Measurements from ENCODE around the gene RNFT2. TPM values are rescaled to one million over a fixed set of nuclear protein-coding genes. Genes with fewer than 3 reads are reported as not detected.
A peak's percentile ranks its signal among the peaks of the same experiment; 100 is the strongest.

The RNFT2 gene
- polyA plus RNA-seq, 1 donor = 2.0 TPM

DNA sequence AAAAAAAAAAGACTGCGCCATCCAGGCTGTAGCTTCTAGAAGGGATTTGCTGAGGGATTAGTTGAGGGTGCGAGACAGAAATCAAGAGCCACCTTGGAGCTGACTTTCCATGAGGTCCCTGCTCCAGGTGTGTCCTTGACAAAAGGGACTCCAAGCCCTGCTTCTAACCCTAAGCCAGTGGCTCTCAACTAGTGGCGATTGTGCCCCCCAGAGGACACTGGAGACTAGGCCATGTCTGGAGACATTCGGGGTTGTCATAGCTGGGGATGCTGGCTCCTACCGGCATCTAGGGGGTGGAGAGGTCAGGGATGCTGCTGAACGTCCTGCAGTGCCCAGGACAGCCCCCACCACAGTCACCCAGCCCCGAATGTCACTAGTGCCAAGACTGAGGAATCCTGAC lies 40.8 kb upstream of the RNFT2 start:
- H3K4me3 ChIP-seq (ENCODE audit: low read length) = no peak overlapping the region
- H3K4me1 ChIP-seq (ENCODE audit: control insufficient read depth, insufficient read depth, low read length) = peaks cover 25% of the 10 kb centered on the region
- H3K27me3 ChIP-seq (ENCODE audit: control insufficient read depth, insufficient read depth, low read length) = peaks cover 27% of the 10 kb centered on the region
- H3K36me3 ChIP-seq (ENCODE audit: control insufficient read depth, insufficient read depth, low read length) = no peaks in the 10 kb centered on the region
- WGBS (ENCODE audit: insufficient coverage, low lambda C conversion rate) = no CpG with 5 or more reads among the region's 7 CpGs
- H3K9me3 ChIP-seq (ENCODE audit: control insufficient read depth, low read depth, low read length) = no peaks in the 10 kb centered on the region
- no peak overlapping the region for H3K27ac ChIP-seq (ENCODE audit: low read length)
- no peak for DNase-seq

DNA sequence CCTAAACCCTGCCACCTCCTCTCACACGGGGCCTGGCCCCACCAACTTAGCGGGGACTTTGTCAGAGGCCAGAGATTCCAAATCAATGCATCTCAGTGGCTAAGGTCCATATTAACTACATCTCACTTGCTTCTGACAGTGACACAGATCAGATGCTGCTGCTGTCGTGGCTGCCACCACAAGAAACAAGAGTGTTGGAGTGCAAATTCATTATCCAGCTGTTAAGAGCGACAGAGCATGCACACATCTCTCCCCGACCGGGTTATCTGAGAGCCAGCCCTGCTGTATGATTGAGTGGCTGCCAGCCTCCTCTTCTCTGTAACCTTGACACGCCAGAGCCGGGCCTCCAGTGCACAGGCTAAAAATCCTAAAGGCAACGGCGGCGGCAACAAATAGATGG lies 40.4 kb upstream of the RNFT2 start:
- peaks cover 27% of the 10 kb centered on the region for H3K27me3 ChIP-seq (ENCODE audit: control insufficient read depth, insufficient read depth, low read length)
- no peak overlapping the region for H3K4me3 ChIP-seq (ENCODE audit: low read length)
- H3K4me1 ChIP-seq (ENCODE audit: control insufficient read depth, insufficient read depth, low read length) = peaks cover 22% of the 10 kb centered on the region
- H3K27ac ChIP-seq (ENCODE audit: low read length) = no peak overlapping the region
- WGBS (ENCODE audit: insufficient coverage, low lambda C conversion rate) = no CpG with 5 or more reads among the region's 11 CpGs
- H3K9me3 ChIP-seq (ENCODE audit: control insufficient read depth, low read depth, low read length) = no peaks in the 10 kb centered on the region
- H3K36me3 ChIP-seq (ENCODE audit: control insufficient read depth, insufficient read depth, low read length) = no peaks in the 10 kb centered on the region
- DNase-seq = no peak

DNA sequence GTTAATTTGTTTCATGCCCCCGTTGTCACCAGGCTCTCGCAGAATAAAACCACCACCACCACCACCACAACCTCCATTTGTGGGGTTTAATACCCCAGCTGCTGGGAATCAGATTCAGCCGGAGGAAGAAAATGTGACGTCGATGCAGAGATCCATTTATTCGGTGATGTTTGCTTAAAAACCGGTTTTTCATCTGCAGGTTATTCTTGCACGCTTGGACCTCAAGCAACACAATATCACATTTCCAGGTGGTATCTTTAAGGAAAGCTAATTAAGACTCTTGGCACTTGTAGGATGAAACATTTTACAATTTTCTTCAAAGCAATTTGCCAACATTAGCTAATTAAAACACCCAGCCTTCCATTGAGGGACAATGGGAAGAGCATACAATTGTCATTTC lies 40.0 kb upstream of the RNFT2 start:
- no CpG with 5 or more reads among the region's 8 CpGs for WGBS (ENCODE audit: insufficient coverage, low lambda C conversion rate)
- H3K4me3 ChIP-seq (ENCODE audit: low read length) = no peak overlapping the region
- no peak overlapping the region for H3K27ac ChIP-seq (ENCODE audit: low read length)
- no peaks in the 10 kb centered on the region for H3K36me3 ChIP-seq (ENCODE audit: control insufficient read depth, insufficient read depth, low read length)
- H3K27me3 ChIP-seq (ENCODE audit: control insufficient read depth, insufficient read depth, low read length) = peaks cover 27% of the 10 kb centered on the region
- H3K9me3 ChIP-seq (ENCODE audit: control insufficient read depth, low read depth, low read length) = no peaks in the 10 kb centered on the region
- DNase-seq = peak; percentile 25 to 66
- H3K4me1 ChIP-seq (ENCODE audit: control insufficient read depth, insufficient read depth, low read length) = peaks cover 22% of the 10 kb centered on the region

DNA sequence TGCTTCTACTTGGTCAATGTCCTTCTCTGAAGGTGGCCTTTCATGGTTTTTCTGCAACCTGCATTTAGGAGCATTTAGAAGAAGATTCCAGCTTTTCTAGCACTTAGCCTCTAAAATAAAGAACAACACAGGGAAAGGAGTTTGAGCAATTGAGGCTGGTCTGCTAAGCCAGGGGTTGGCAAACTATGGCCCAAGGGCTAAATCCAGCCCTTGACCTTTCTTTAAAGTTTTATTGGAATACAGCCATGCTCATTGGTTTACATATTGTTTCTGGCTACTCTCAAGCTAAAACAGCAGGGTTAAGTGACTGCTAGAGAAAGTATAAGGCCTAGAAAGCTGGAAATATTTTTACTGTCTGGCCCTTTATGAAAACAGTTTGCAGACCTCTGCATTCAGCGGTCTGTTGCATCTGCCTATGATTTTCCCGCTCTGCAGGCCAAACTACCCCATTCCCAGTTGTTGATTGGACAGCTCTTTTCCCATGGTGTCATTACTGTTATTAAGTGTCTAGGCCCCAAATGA lies 39.5 kb upstream of the RNFT2 start:
- H3K27me3 ChIP-seq (ENCODE audit: control insufficient read depth, insufficient read depth, low read length) = peaks cover 25% of the 10 kb centered on the region
- no peak overlapping the region for H3K27ac ChIP-seq (ENCODE audit: low read length)
- H3K36me3 ChIP-seq (ENCODE audit: control insufficient read depth, insufficient read depth, low read length) = no peaks in the 10 kb centered on the region
- DNase-seq = no peak
- H3K4me1 ChIP-seq (ENCODE audit: control insufficient read depth, insufficient read depth, low read length) = peaks cover 21% of the 10 kb centered on the region
- whole genome bisulfite sequencing (ENCODE audit: insufficient coverage, low lambda C conversion rate) = no CpG with 5 or more reads among the region's 2 CpGs
- H3K4me3 ChIP-seq (ENCODE audit: low read length) = no peak overlapping the region
- H3K9me3 ChIP-seq (ENCODE audit: control insufficient read depth, low read depth, low read length) = no peaks in the 10 kb centered on the region

DNA sequence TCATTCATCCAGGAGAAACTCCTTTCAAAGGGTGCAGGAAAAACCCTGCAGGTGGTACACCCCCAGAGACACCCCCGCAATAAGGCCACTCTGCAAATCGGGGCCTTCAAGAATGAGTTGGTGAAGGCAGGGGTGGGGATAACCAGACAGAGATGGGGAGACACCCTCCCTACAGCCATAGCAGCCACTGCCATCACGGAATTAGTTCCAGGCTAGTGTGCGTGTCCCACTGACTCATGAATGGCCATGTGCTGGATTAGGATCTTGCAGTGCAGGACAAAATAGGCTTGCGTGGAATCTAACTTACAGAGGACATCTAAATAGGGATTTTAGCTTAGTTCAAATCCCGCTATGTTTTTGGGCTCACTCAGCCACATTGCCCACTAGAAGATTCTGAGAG lies 38.0 kb upstream of the RNFT2 start:
- H3K4me1 ChIP-seq (ENCODE audit: control insufficient read depth, insufficient read depth, low read length) = peaks cover 15% of the 10 kb centered on the region
- H3K36me3 ChIP-seq (ENCODE audit: control insufficient read depth, insufficient read depth, low read length) = no peaks in the 10 kb centered on the region
- no CpG with 5 or more reads among the region's 6 CpGs for WGBS (ENCODE audit: insufficient coverage, low lambda C conversion rate)
- H3K27ac ChIP-seq (ENCODE audit: low read length) = no peak overlapping the region
- DNase-seq = no peak
- H3K4me3 ChIP-seq (ENCODE audit: low read length) = no peak overlapping the region
- H3K9me3 ChIP-seq (ENCODE audit: control insufficient read depth, low read depth, low read length) = no peaks in the 10 kb centered on the region
- H3K27me3 ChIP-seq (ENCODE audit: control insufficient read depth, insufficient read depth, low read length) = peaks cover 11% of the 10 kb centered on the region

DNA sequence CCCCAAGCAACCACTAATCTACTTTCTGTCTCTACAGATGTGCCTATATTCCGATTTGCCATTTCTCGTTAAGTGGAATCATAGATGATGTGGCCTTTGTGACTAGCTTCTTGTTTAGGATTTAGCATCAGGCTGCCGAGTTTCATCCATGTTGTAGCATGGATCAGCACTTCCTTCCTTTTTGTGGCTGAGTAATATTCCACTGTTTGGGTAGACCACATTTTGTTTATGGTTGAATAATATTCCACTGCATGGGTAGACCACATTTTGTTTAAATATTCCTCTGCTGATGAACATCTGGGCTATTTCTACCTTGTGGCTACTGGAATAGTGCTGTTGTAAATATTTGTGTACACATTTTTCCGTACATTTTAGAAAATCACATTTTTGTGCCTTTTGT lies 36.7 kb upstream of the RNFT2 start:
- WGBS (ENCODE audit: insufficient coverage, low lambda C conversion rate) = 100% methylated on average over 2 of the region's 4 CpGs
- no peak overlapping the region for H3K27ac ChIP-seq (ENCODE audit: low read length)
- no peaks in the 10 kb centered on the region for H3K9me3 ChIP-seq (ENCODE audit: control insufficient read depth, low read depth, low read length)
- peaks cover 8% of the 10 kb centered on the region for H3K27me3 ChIP-seq (ENCODE audit: control insufficient read depth, insufficient read depth, low read length)
- H3K4me1 ChIP-seq (ENCODE audit: control insufficient read depth, insufficient read depth, low read length) = peaks cover 15% of the 10 kb centered on the region
- H3K36me3 ChIP-seq (ENCODE audit: control insufficient read depth, insufficient read depth, low read length) = no peaks in the 10 kb centered on the region
- no peak for DNase-seq
- H3K4me3 ChIP-seq (ENCODE audit: low read length) = no peak overlapping the region

DNA sequence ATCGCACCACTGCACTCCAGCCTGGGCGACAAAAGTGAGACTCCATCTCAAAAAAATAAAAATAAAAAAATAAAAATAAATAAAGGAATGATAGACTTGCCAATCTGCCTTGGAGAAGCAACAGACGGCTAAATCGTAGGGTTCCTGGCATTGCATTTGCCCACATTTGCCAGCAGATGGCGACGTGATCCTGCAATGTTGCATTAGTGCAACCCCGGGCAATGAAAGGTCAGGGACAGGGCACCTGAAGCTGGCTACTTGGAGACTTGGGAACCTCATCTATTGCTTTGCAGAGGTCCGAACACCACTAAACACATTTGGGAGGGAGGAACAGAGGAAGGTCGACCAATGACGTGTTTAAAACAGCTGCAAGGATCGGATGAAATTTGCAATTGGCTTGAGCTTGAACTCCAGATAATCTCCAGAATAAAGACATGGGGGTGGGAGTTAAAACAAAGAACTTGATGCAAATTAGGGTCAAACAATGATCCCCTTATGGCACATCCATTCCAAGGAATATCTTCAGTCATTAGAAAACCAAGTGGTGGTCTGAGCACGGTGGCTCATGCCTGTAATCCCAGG lies 34.8 kb upstream of the RNFT2 start:
- H3K4me3 ChIP-seq (ENCODE audit: low read length) = no peak overlapping the region
- H3K27ac ChIP-seq (ENCODE audit: low read length) = no peak overlapping the region
- WGBS (ENCODE audit: insufficient coverage, low lambda C conversion rate) = 0% methylated on average over 3 of the region's 12 CpGs

DNA sequence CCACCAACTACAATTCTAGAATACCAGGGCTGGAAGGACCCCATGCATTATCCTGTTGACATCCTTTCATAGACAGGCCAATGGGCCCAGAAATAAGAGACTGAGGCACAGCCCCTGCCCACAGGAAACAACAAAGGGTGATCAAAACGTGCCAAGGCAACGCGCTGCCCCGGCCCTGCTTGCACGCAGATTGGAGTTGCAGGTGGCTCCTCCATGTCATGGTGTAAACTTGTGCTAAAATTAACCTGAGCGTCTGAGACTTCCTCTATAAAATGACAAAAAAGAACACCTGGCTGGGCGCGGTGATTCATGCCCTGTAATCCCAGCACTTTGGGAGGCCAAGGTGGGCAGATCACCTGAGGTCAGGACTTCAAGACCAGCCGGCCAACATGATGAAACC lies 30.4 kb upstream of the RNFT2 start:
- H3K4me1 ChIP-seq (ENCODE audit: control insufficient read depth, insufficient read depth, low read length) = peaks cover 2% of the 10 kb centered on the region
- WGBS (ENCODE audit: insufficient coverage, low lambda C conversion rate) = no CpG with 5 or more reads among the region's 9 CpGs
- no peak for DNase-seq
- no peaks in the 10 kb centered on the region for H3K36me3 ChIP-seq (ENCODE audit: control insufficient read depth, insufficient read depth, low read length)
- H3K27me3 ChIP-seq (ENCODE audit: control insufficient read depth, insufficient read depth, low read length) = peaks cover 10% of the 10 kb centered on the region
- H3K9me3 ChIP-seq (ENCODE audit: control insufficient read depth, low read depth, low read length) = no peaks in the 10 kb centered on the region
- no peak overlapping the region for H3K27ac ChIP-seq (ENCODE audit: low read length)
- no peak overlapping the region for H3K4me3 ChIP-seq (ENCODE audit: low read length)

More for the DNA sequence above, 34.8 kb upstream of the RNFT2 start:
- DNase-seq = peak; percentile 36 to 57
- Histone ChIP-seq H3K4me1 (ENCODE audit: control insufficient read depth, insufficient read depth, low read length) (peaks cover 7% of the 10 kb centered on the region), H3K36me3 (ENCODE audit: control insufficient read depth, insufficient read depth, low read length) (no peaks in the 10 kb centered on the region), H3K27me3 (ENCODE audit: control insufficient read depth, insufficient read depth, low read length) (no peaks in the 10 kb centered on the region), H3K9me3 (ENCODE audit: control insufficient read depth, low read depth, low read length) (no peaks in the 10 kb centered on the region)

DNA sequence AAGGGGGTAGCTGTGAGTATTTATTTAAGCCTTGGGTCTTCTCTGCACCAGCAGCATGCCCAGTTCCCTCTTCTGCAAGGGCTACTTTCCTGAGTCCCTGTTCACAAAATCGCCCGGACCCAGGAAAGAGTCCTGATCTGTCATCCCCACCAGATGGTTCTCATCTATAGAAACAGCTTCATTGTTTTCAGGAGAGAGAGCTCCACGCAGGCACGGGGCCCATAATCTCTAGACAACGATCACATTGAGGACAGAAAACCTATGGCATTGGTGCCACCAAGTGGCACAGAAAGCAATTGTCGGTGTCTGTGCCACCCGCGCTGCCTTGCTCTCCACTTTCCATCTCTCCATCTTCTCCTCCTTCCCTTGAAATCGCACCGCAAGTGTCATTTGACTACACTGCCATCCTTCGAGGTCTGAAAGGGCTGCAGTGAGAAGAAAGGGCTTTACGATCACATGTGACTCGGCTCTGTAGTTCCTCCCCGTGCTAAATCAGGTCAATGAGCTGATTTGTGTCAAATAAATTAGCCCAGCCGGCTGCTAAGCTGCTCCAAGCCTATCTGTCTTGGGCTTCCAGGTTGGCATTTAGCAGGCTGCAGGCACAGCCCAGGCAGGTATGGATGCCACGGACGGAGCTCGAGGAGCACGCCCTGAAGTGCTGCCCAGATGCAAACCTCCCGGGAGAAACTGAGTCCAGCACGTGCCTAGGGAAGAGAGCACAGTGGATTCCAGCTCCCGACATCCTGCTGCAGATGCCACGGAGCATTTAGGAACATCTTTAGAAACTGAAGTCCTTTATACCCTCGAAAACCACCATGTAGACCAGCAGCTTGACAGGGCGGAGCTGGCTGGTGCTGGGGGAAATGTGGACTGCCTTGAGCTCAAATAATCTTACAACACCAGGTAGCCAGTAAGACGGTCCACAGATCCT lies 29.0 kb upstream of the RNFT2 start:
- DNase-seq = peak in 1 of 2 donors; percentile 29
- no peaks in the 10 kb centered on the region for H3K4me1 ChIP-seq (ENCODE audit: control insufficient read depth, insufficient read depth, low read length)
- peaks cover 10% of the 10 kb centered on the region for H3K27me3 ChIP-seq (ENCODE audit: control insufficient read depth, insufficient read depth, low read length)
- H3K9me3 ChIP-seq (ENCODE audit: control insufficient read depth, low read depth, low read length) = no peaks in the 10 kb centered on the region
- peaks cover 3% of the 10 kb centered on the region for H3K36me3 ChIP-seq (ENCODE audit: control insufficient read depth, insufficient read depth, low read length)
- no peak overlapping the region for H3K27ac ChIP-seq (ENCODE audit: low read length)
- no peak overlapping the region for H3K4me3 ChIP-seq (ENCODE audit: low read length)
- 40% methylated on average over 1 of the region's 26 CpGs for WGBS (ENCODE audit: insufficient coverage, low lambda C conversion rate)

DNA sequence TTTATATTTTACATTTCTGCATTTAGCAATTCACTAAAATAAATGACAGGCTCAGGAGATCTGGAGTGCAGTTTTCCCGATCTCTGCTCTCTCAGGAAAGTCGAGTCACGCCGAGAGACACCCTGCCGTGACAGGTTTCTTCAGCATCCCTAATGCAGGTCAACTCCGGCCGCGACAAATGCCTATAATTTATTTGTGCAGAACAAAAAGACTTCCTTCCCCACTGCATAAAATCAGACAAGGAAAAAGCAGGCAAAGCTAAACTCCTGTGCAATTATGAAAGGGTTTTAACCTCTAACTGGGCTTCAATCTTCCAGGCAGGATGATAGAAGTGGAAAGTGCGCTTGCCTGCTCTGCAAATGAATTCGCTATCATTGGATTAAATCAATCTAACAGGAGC lies 28.3 kb upstream of the RNFT2 start:
- 80% methylated on average over 1 of the region's 10 CpGs for WGBS (ENCODE audit: insufficient coverage, low lambda C conversion rate)
- Histone ChIP-seq H3K27me3 (ENCODE audit: control insufficient read depth, insufficient read depth, low read length) (peaks cover 10% of the 10 kb centered on the region), H3K4me3 (ENCODE audit: low read length) (no peak overlapping the region), H3K36me3 (ENCODE audit: control insufficient read depth, insufficient read depth, low read length) (peaks cover 5% of the 10 kb centered on the region), H3K9me3 (ENCODE audit: control insufficient read depth, low read depth, low read length) (no peaks in the 10 kb centered on the region), H3K27ac (ENCODE audit: low read length) (no peak overlapping the region), H3K4me1 (ENCODE audit: control insufficient read depth, insufficient read depth, low read length) (no peaks in the 10 kb centered on the region)
- no peak for DNase-seq
